Skeletal muscle tissue (tissue), 4 donors: Measurements from ENCODE around the gene WNT2B. TPM values are rescaled to one million over a fixed set of nuclear protein-coding genes. Genes with fewer than 3 reads are reported as not detected.

Experiments used
- H3K27ac ChIP-seq: one replicate; pipeline ENCODE4 v1.7.0; 2013; ENCODE audit warnings: mild to moderate bottlenecking, low read depth, low read length, inconsistent platforms
- H3K27me3 ChIP-seq, 3 donors: one replicate each; pipeline ENCODE4 v1.7.0; 2013; ENCODE audit warnings: low read length in 3 of 3; ENCODE audit not compliant: control insufficient read depth in 3 of 3, insufficient read depth in 3 of 3
- H3K36me3 ChIP-seq, 3 donors: one replicate each; pipeline ENCODE4 v1.7.0; 2013; ENCODE audit warnings: low read length in 3 of 3; ENCODE audit not compliant: control insufficient read depth in 3 of 3, insufficient read depth in 3 of 3
- H3K4me1 ChIP-seq, 3 donors: one replicate each; pipeline ENCODE4 v1.7.0; 2013; ENCODE audit warnings: low read length in 3 of 3, mild to moderate bottlenecking in 3 of 3; ENCODE audit not compliant: control insufficient read depth in 3 of 3, insufficient read depth in 3 of 3
- H3K4me3 ChIP-seq, 3 donors: one replicate each; pipeline ENCODE4 v1.7.0; 2013; ENCODE audit warnings: low read length in 3 of 3
- H3K9ac ChIP-seq, 3 donors: one replicate each; pipeline ENCODE4 v1.7.0; 2013; ENCODE audit warnings: low read length in 3 of 3, mild to moderate bottlenecking in 3 of 3, moderate library complexity in 2 of 3, low read depth in 1 of 3
- H3K9me3 ChIP-seq, 3 donors: one replicate each; pipeline ENCODE4 v1.7.0; 2013; ENCODE audit warnings: low read length in 3 of 3; ENCODE audit not compliant: control insufficient read depth in 3 of 3
- total RNA-seq: library from RNA; depleted of rRNA; stranded (reverse); fragments of >200 nt; gene quantifications from one replicate; pipeline ENCODE4 v1.2.3, GENCODE V29; 2014
- donor health status: Osteomylitis.

Gene WNT2B
- total RNA-seq, 1 donor from 2014 or later, result 6.3 TPM

GRCh38 chr1:112504001-112504660, 4.6 kb upstream of the WNT2B start:
- no peak overlapping the region for H3K4me3 ChIP-seq
- H3K9me3 ChIP-seq, result no peaks in the 10 kb centered on the region
- no peak overlapping the region for H3K27ac ChIP-seq
- H3K36me3 ChIP-seq, result no peaks in the 10 kb centered on the region
- no peak overlapping the region for H3K9ac ChIP-seq
- H3K27me3 ChIP-seq, result peaks cover 37 to 60% (median 40%) of the 10 kb centered on the region in 3 donors
- peaks cover 14 to 23% (median 19%) of the 10 kb centered on the region in 3 donors for H3K4me1 ChIP-seq

GRCh38 chr1:112504661-112505399, 3.9 kb upstream of the WNT2B start:
- H3K9me3 ChIP-seq, result no peaks in the 10 kb centered on the region
- peaks cover 42 to 66% (median 47%) of the 10 kb centered on the region in 3 donors for H3K27me3 ChIP-seq
- no peak overlapping the region for H3K27ac ChIP-seq
- H3K36me3 ChIP-seq, result no peaks in the 10 kb centered on the region
- H3K4me3 ChIP-seq, result no peak overlapping the region
- no peak overlapping the region for H3K9ac ChIP-seq
- peaks cover 14 to 23% (median 19%) of the 10 kb centered on the region in 3 donors for H3K4me1 ChIP-seq

- H3K27me3 ChIP-seq, result peaks cover 42 to 72% (median 52%) of the 10 kb centered on the region in 3 donors
- no peak overlapping the region for H3K9ac ChIP-seq
- no peak overlapping the region for H3K4me3 ChIP-seq
- H3K27ac ChIP-seq, result no peak overlapping the region
- peaks cover 14 to 23% (median 19%) of the 10 kb centered on the region in 3 donors for H3K4me1 ChIP-seq
- no peaks in the 10 kb centered on the region for H3K9me3 ChIP-seq
- no peaks in the 10 kb centered on the region for H3K36me3 ChIP-seq
Measured at GRCh38 chr1:112505400-112505785, 3.4 kb upstream of the WNT2B start.

- H3K4me1 ChIP-seq, result peaks cover 14 to 23% (median 19%) of the 10 kb centered on the region in 3 donors
Measured at GRCh38 chr1:112505878-112506277, 2.9 kb upstream of the WNT2B start.

GRCh38 chr1:112506306-112506705, 2.5 kb upstream of the WNT2B start:
- Histone ChIP-seq H3K4me3 (no peak overlapping the region), H3K27me3 (peaks cover 42 to 73% (median 54%) of the 10 kb centered on the region in 3 donors), H3K27ac (no peak overlapping the region), H3K36me3 (no peaks in the 10 kb centered on the region), H3K4me1 (peaks cover 14 to 23% (median 19%) of the 10 kb centered on the region in 3 donors), H3K9ac (no peak overlapping the region), H3K9me3 (no peaks in the 10 kb centered on the region)

More at GRCh38 chr1:112505878-112506277, 2.9 kb upstream of the WNT2B start:
- Histone ChIP-seq H3K27ac (no peak overlapping the region), H3K4me3 (no peak overlapping the region), H3K9ac (no peak overlapping the region), H3K9me3 (no peaks in the 10 kb centered on the region), H3K36me3 (no peaks in the 10 kb centered on the region), H3K27me3 (peaks cover 42 to 73% (median 52%) of the 10 kb centered on the region in 3 donors)

- Histone ChIP-seq H3K9me3 (no peaks in the 10 kb centered on the region), H3K36me3 (no peaks in the 10 kb centered on the region), H3K4me1 (peaks cover 12 to 23% (median 17%) of the 10 kb centered on the region in 3 donors), H3K27ac (no peak overlapping the region), H3K27me3 (peaks cover 42 to 73% (median 57%) of the 10 kb centered on the region in 3 donors), H3K9ac (no peak overlapping the region), H3K4me3 (no peak overlapping the region)
Measured at GRCh38 chr1:112506731-112507130, 2.0 kb upstream of the WNT2B start.

- H3K9me3 ChIP-seq, result no peaks in the 10 kb centered on the region
- no peaks in the 10 kb centered on the region for H3K36me3 ChIP-seq
- no peak overlapping the region for H3K4me3 ChIP-seq
- H3K27ac ChIP-seq, result no peak overlapping the region
- H3K9ac ChIP-seq, result no peak overlapping the region
- H3K27me3 ChIP-seq, result peaks cover 42 to 75% (median 57%) of the 10 kb centered on the region in 3 donors
- peaks cover 9 to 21% (median 14%) of the 10 kb centered on the region in 3 donors for H3K4me1 ChIP-seq
Measured at GRCh38 chr1:112507336-112507735, 1.4 kb upstream of the WNT2B start.

- Histone ChIP-seq H3K4me3 (peak overlapping the region; percentile 67 to 75 (median 67)), H3K36me3 (no peaks in the 10 kb centered on the region), H3K27me3 (peaks cover 39 to 71% (median 55%) of the 10 kb centered on the region in 3 donors), H3K27ac (no peak overlapping the region), H3K9me3 (no peaks in the 10 kb centered on the region), H3K9ac (no peak overlapping the region), H3K4me1 (peaks cover 9 to 16% (median 9%) of the 10 kb centered on the region in 3 donors)
Measured at GRCh38 chr1:112507921-112508277, 866 bp upstream of the WNT2B start.

- Histone ChIP-seq H3K9ac (no peak overlapping the region), H3K27ac (no peak overlapping the region), H3K4me1 (peaks cover 9 to 13% (median 9%) of the 10 kb centered on the region in 3 donors), H3K27me3 (peaks cover 33 to 59% (median 43%) of the 10 kb centered on the region in 3 donors), H3K36me3 (no peaks in the 10 kb centered on the region), H3K4me3 (peak overlapping the region in 2 of 3 donors; percentile 67), H3K9me3 (no peaks in the 10 kb centered on the region)
Measured at GRCh38 chr1:112509005-112509659, 367 bp downstream of the WNT2B start.
